Mucosa of rectum (tissue), 2 donors: ENCODE data around the gene NRAP.

Experiments
- H3K27ac ChIP-seq, 2 donors: one replicate each; pipeline ENCODE4 v1.7.0; 2013; ENCODE audit warnings: inconsistent platforms in 2 of 2, low read depth in 2 of 2, low read length in 2 of 2
- H3K27me3 ChIP-seq, 2 donors: one replicate each; pipeline ENCODE4 v1.7.0; 2013; ENCODE audit warnings: low read length in 2 of 2; ENCODE audit not compliant: control insufficient read depth in 2 of 2, insufficient read depth in 2 of 2
- H3K36me3 ChIP-seq, 2 donors: one replicate each; pipeline ENCODE4 v1.7.0; 2013; ENCODE audit warnings: low read length in 2 of 2; ENCODE audit not compliant: control insufficient read depth in 2 of 2, insufficient read depth in 2 of 2
- H3K4me1 ChIP-seq, 2 donors: one replicate each; pipeline ENCODE4 v1.7.0; 2013; ENCODE audit warnings: low read length in 2 of 2, mild to moderate bottlenecking in 1 of 2; ENCODE audit not compliant: control insufficient read depth in 2 of 2, insufficient read depth in 2 of 2
- H3K4me3 ChIP-seq, 2 donors: one replicate each; pipeline ENCODE4 v1.7.0; 2013; ENCODE audit warnings: low read length in 2 of 2
- H3K9ac ChIP-seq, 2 donors: one replicate each; pipeline ENCODE4 v1.7.0; 2013; ENCODE audit warnings: low read length in 2 of 2, low read depth in 1 of 2, mild to moderate bottlenecking in 1 of 2
- H3K9me3 ChIP-seq, 2 donors: one replicate each; pipeline ENCODE4 v1.7.0; 2013; ENCODE audit warnings: low read length in 2 of 2; ENCODE audit not compliant: control insufficient read depth in 2 of 2
- donor health status: healthy.
- donor health status: Normal muscosa, but diverticular disease.

Gene NRAP

DNA sequence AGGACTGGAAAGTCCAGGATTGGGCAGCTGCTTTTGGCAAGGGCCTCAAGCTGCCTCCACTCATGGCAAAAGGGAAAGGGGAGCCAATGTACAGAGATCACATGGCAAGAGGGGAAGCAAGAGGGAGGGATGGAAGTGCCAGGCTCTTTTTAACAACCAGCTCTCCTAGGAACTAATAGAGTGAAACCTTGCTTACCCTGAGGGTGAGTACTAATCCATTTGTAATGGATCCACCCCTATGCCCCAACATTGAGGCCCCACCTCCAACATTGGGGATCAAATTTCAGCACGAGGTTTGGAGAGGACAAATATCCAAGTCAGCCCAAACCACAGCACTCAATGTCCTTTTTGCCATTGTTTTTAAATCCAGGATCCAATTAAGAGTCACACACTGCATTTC is 98.5 kb downstream of the NRAP start:
- Histone ChIP-seq H3K9ac (no peak overlapping the region), H3K27ac (no peak overlapping the region), H3K9me3 (no peaks in the 10 kb centered on the region), H3K27me3 (no peaks in the 10 kb centered on the region), H3K36me3 (no peaks in the 10 kb centered on the region), H3K4me3 (no peak overlapping the region), H3K4me1 (peaks cover 3 to 6% of the 10 kb centered on the region in 2 donors)

- Histone ChIP-seq H3K4me1 (peaks cover 3 to 6% of the 10 kb centered on the region in 2 donors), H3K27ac (no peak overlapping the region), H3K9ac (peak overlapping the region; percentile 41 to 69), H3K9me3 (no peaks in the 10 kb centered on the region), H3K27me3 (no peaks in the 10 kb centered on the region), H3K4me3 (peak overlapping the region; percentile 66 to 77), H3K36me3 (no peaks in the 10 kb centered on the region)
Observed at GRCh38 chr10:113563306-113564088, 100.3 kb downstream of the NRAP start.

- H3K36me3 ChIP-seq: no peaks in the 10 kb centered on the region
- H3K9ac ChIP-seq: no peak overlapping the region
- H3K27me3 ChIP-seq: no peaks in the 10 kb centered on the region
- H3K4me1 ChIP-seq: peaks cover 3 to 6% of the 10 kb centered on the region in 2 donors
- H3K27ac ChIP-seq: no peak overlapping the region
- no peak overlapping the region for H3K4me3 ChIP-seq
- no peaks in the 10 kb centered on the region for H3K9me3 ChIP-seq
Observed at GRCh38 chr10:113562704-113563103, 101.1 kb downstream of the NRAP start.

GRCh38 chr10:113562069-113562468 is 101.8 kb downstream of the NRAP start:
- Histone ChIP-seq H3K4me1 (peaks cover 3 to 6% of the 10 kb centered on the region in 2 donors), H3K36me3 (no peaks in the 10 kb centered on the region), H3K27me3 (no peaks in the 10 kb centered on the region), H3K27ac (no peak overlapping the region), H3K9ac (no peak overlapping the region), H3K4me3 (no peak overlapping the region), H3K9me3 (no peaks in the 10 kb centered on the region)

- Histone ChIP-seq H3K27ac (peak overlapping the region in 1 of 2 donors; percentile 3), H3K27me3 (no peaks in the 10 kb centered on the region), H3K9me3 (no peaks in the 10 kb centered on the region), H3K36me3 (no peaks in the 10 kb centered on the region), H3K9ac (no peak overlapping the region), H3K4me1 (peaks cover 3 to 6% of the 10 kb centered on the region in 2 donors), H3K4me3 (no peak overlapping the region)
Observed at GRCh38 chr10:113561214-113561613, 102.6 kb downstream of the NRAP start.

DNA sequence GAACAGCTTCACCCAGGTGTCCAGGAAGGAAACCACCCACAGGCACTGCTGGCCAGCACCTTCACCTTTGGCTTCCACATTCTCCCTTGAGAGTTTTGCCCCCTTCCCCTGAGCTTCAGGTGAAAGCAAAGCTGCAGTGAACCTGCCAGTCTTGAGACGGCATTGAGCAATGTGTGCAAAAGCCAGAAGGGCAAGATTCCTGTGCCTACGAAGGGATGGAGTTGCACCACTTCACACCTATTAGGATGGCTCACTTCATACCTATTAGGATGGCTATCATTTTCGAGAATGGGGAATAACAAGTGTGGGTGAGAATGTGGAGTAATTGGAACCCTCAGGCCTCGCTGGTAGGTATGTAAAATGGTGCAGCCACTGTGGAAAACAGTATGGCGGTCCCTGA is 103.8 kb downstream of the NRAP start:
- no peaks in the 10 kb centered on the region for H3K36me3 ChIP-seq
- H3K27me3 ChIP-seq: no peaks in the 10 kb centered on the region
- H3K4me3 ChIP-seq: no peak overlapping the region
- peaks cover 3 to 6% of the 10 kb centered on the region in 2 donors for H3K4me1 ChIP-seq
- H3K9ac ChIP-seq: no peak overlapping the region
- H3K9me3 ChIP-seq: no peaks in the 10 kb centered on the region
- no peak overlapping the region for H3K27ac ChIP-seq

DNA sequence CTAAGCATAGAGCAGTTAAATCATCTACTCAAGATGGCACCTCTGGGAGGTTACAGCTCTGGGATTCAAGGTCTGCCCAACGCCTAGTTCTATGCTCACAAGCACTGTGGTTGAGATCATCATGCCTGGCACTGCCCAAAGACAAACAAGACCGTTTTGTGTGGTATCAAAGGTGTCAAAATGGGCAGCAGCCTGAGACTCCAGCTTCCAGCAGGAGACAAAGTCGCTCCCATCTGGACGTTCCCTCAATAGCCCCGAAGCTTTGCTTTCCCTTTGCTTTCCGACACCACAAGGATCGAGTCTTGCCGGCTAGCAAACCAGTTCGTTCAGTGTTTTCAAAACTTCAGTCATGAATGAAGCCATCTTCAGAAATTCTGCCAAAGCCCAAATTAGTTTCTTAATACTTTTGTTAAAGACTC is 105.9 kb downstream of the NRAP start:
- H3K9me3 ChIP-seq: no peaks in the 10 kb centered on the region
- H3K4me3 ChIP-seq: no peak overlapping the region
- peaks cover 0 to 3% of the 10 kb centered on the region in 2 donors for H3K4me1 ChIP-seq
- H3K9ac ChIP-seq: no peak overlapping the region
- H3K36me3 ChIP-seq: no peaks in the 10 kb centered on the region
- no peaks in the 10 kb centered on the region for H3K27me3 ChIP-seq
- H3K27ac ChIP-seq: no peak overlapping the region

- H3K9ac ChIP-seq: no peak overlapping the region
- H3K27ac ChIP-seq: no peak overlapping the region
- no peaks in the 10 kb centered on the region for H3K9me3 ChIP-seq
- H3K4me3 ChIP-seq: no peak overlapping the region
- no peaks in the 10 kb centered on the region for H3K4me1 ChIP-seq
- H3K36me3 ChIP-seq: no peaks in the 10 kb centered on the region
- no peaks in the 10 kb centered on the region for H3K27me3 ChIP-seq
Observed at GRCh38 chr10:113557424-113557862, 106.4 kb downstream of the NRAP start.

DNA sequence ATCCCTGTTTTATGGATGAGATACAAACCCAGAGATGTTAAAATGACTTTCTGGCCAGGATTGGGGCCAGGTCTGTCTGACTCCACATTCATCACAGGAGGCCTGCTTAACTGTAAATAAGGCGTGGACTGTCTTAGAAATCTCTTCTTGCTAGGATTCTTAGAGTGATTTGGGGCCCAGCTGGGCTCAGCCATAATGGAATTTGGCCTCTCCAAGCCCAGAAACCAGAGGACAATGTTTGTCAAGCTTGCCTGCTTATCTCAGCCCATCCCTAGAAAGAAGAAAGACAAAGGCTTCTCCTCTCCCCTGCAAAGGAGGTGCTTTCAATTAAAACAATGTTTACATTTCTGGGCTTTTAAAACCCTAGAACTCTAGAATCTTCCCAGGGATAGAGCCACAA is 108.1 kb downstream of the NRAP start:
- no peak overlapping the region for H3K27ac ChIP-seq
- H3K9ac ChIP-seq: no peak overlapping the region
- H3K4me1 ChIP-seq: no peaks in the 10 kb centered on the region
- no peak overlapping the region for H3K4me3 ChIP-seq
- H3K36me3 ChIP-seq: no peaks in the 10 kb centered on the region
- no peaks in the 10 kb centered on the region for H3K9me3 ChIP-seq
- H3K27me3 ChIP-seq: no peaks in the 10 kb centered on the region

GRCh38 chr10:113555245-113555644 is 108.6 kb downstream of the NRAP start:
- Histone ChIP-seq H3K36me3 (no peaks in the 10 kb centered on the region), H3K27me3 (no peaks in the 10 kb centered on the region), H3K9me3 (no peaks in the 10 kb centered on the region), H3K4me1 (no peaks in the 10 kb centered on the region), H3K4me3 (no peak overlapping the region), H3K9ac (no peak overlapping the region), H3K27ac (no peak overlapping the region)
